Heart left ventricle (tissue), 13 donors: Measurements from ENCODE around the gene PPP1R2C.

Experiments used
- CTCF ChIP-seq, 12 donors: fragments of 200-600 bp; sonication (generic) in 4 of 12; IDR thresholded peaks; one replicate each; pipeline versions ENCODE4 v1.5.0 to v1.8.0; 2018 to 2022; ENCODE audit warnings: antibody characterized with exemption in 12 of 12, mild to moderate bottlenecking in 5 of 12
- POLR2A ChIP-seq, 2 donors: fragments of 450-650 bp; IDR thresholded peaks; one replicate each; pipeline ENCODE4 v1.6.1; 2017; ENCODE audit warnings: antibody characterized with exemption in 2 of 2, mild to moderate bottlenecking in 2 of 2, moderate library complexity in 2 of 2
- donor health status: ischemic (EF 13 %, LVEDD 7.1; RV severe dilation, severe dysfunction).
- donor health status: DM: no; HTN: yes; CAD: no.
- donor health status: DM: no; HTN: no; CAD: no.
- donor health status: ischemic (EF 25% LVEDD 6.9; RV normal size, moderate dysfunction).
- donor health status: ischemic (EF 25% LVEDD 5.7; RV mildly dilated, moderate dysfunction).
- donor health status: ischemic (EF 35%, LVEDD 5.7; RV mildly dilated, moderate dysfunction).
- donor health status: nonischemic (EF 11% LVEDD 7.7; RV severe dilation, severe dysfunction).
- donor health status: DM: yes; HTN: yes; CAD: no.
- donor health status: PGD.
- donor health status: ischemic (EF 29% LVEDD 5.4; RV normal size, mild dysfunction).
- donor health status: nonischemic (EF 23%, LVEDD 6.1; RV moderate dilation, normal function).

- no peak for TF ChIP-seq CTCF (IDR thresholded peaks at IDR 0.05)
- TF ChIP-seq POLR2A (IDR thresholded peaks at IDR 0.05) = no peak
Observed at GRCh38 chrX:42809569-42809968, 31.6 kb upstream of the PPP1R2C start.
